Prostate gland (tissue), 2 donors: ENCODE data around the gene SEL1L3. TPM values are rescaled to one million over a fixed set of nuclear protein-coding genes. Genes with fewer than 3 reads are reported as not detected.

Experiments
- DNase-seq: peaks from one replicate; pipeline ENCODE4 v3.0.0-alpha.2; 2019; ENCODE audit warnings: low spot score
- H3K27ac ChIP-seq, 2 donors: fragments of 200-600 bp; sonication (generic); 2 replicates each; pipeline ENCODE4 v1.5.1; 2017 to 2019
- H3K27me3 ChIP-seq: fragments of 200-600 bp; sonication (generic); replicated peaks from 2 replicates; pipeline ENCODE4 v1.5.1; 2019; ENCODE audit not compliant: insufficient read depth
- H3K36me3 ChIP-seq, 2 donors: fragments of 200-600 bp; sonication (generic); 1 replicate in 1 of 2; 2 replicates in 1 of 2; pipeline versions ENCODE4 v1.5.1 to v1.8.1; 2017 to 2019
- H3K4me1 ChIP-seq: fragments of 200-600 bp; sonication (generic); replicated peaks from 2 replicates; pipeline ENCODE4 v1.5.1; 2019
- H3K4me3 ChIP-seq, 2 donors: fragments of 200-600 bp; sonication (generic); 2 replicates each; pipeline ENCODE4 v1.5.1; 2017 to 2019
- H3K9me3 ChIP-seq: fragments of 200-600 bp; sonication (generic); 2 replicates; pipeline ENCODE4 v1.5.1; 2017
- CTCF ChIP-seq, 4 experiments: fragments of 200-600 bp in 2 of 4; fragments of 450-650 bp in 2 of 4; sonication (generic) in 2 of 4; IDR thresholded peaks; 1 replicate in 3 of 4; 2 replicates in 1 of 4; pipeline ENCODE4 v1.5.1; 2016 to 2019; ENCODE audit warnings: antibody characterized with exemption in 4 of 4, mild to moderate bottlenecking in 2 of 4, moderate library complexity in 2 of 4
- POLR2A ChIP-seq: fragments of 450-650 bp; IDR thresholded peaks from one replicate; pipeline ENCODE4 v1.6.1; 2016; ENCODE audit warnings: antibody characterized with exemption, mild to moderate bottlenecking
- POLR2AphosphoS5 ChIP-seq: sonication (generic); formaldehyde crosslinking; IDR thresholded peaks from one replicate; pipeline ENCODE4 v1.6.1; 2017; ENCODE audit warnings: antibody characterized with exemption
- WGBS: methylation state at CpG from one replicate; pipeline ENCODE4 v1.1.5; 2018; 5-methylcytosine and 5-hydroxymethylcytosine counted together
- intact Hi-C: fragments of 100-400 bp; cut with DNase I; formaldehyde crosslinking; loops from one replicate; pipeline ENCODE4 v1.14.2; 2022
- small RNA-seq, 2 donors: library from RNA; depleted of rRNA; stranded (forward); fragments of <200 nt; gene quantifications; one replicate each; pipeline ENCODE3, GENCODE V24; 2016
- total RNA-seq, 2 donors: library from RNA; depleted of rRNA; stranded (reverse); fragments of >200 nt; gene quantifications; one replicate each; pipeline ENCODE4 v1.1.0, GENCODE V29; 2016

SEL1L3 gene
- total RNA-seq, 2 donors from 2014 or later, result 22.2 to 26.1 TPM

DNA sequence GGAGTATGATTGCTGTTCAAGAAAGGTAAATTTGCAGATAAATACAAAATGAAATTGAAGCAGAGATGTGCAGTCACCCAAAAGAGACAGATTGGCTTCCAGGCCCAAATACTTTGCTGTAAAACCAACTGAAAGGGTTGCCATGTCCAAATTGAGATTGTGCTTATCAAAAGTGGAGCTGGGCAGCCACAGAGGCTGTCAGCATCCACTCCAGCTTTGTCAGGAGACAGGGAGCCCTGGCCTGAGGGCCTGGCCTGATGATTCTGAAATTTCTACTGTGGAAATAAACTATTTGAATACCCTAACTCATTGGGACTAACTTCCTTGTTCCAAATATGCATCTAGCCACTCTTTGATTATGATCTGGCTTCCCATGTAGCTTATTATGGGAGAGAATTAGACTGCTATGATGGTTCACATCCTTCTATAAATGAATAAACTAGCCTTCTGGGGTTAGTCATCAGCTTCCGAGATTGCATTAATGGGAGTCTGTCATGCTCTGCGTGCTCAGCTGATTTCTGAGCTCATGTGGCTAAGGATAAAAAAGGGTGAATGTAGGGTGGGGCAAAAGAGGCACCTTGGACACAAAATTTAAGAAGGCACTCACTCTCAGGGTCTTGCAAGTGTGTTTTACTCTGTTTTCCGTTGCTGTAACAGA, 158.9 kb downstream of the SEL1L3 start:
- Histone ChIP-seq H3K27ac (no peak overlapping the region), H3K4me1 (no peaks in the 10 kb centered on the region), H3K9me3 (no peaks in the 10 kb centered on the region), H3K4me3 (no peak overlapping the region), H3K27me3 (no peaks in the 10 kb centered on the region), H3K36me3 (no peaks in the 10 kb centered on the region)
- TF ChIP-seq CTCF (IDR thresholded peaks at IDR 0.05), result no peak
- no peak for TF ChIP-seq POLR2AphosphoS5
- TF ChIP-seq POLR2A, result no peak
- intact Hi-C loops, result no loop called here
- DNase-seq, result no peak
- WGBS, result 67% methylated on average over 3 of the region's 3 CpGs

DNA sequence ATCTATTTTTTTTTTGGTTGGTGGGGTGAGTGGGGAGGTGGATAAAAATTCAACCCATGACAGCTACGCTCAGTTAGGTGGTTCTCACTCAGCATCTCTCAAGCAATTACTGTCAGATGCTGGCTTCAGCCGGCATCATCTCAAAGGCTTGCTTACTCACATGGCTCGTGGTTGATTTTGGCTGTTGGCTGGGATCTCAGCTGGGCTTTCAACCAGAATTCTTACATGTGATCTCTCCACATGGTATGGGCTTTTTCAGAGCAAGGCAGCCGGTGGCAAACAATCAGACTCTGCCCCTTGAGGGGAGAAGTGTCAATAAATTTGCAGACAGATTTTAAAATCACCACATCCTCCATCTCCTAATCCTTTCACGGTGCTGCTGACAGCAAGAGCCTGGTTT, 159.9 kb downstream of the SEL1L3 start:
- no peak overlapping the region for H3K27ac ChIP-seq
- DNase-seq, result no peak
- no peak overlapping the region for H3K4me3 ChIP-seq
- intact Hi-C loops, result no loop called here
- H3K9me3 ChIP-seq, result no peaks in the 10 kb centered on the region
- 21% methylated on average over 5 of the region's 5 CpGs for WGBS
- H3K36me3 ChIP-seq, result no peaks in the 10 kb centered on the region
- no peaks in the 10 kb centered on the region for H3K4me1 ChIP-seq
- no peaks in the 10 kb centered on the region for H3K27me3 ChIP-seq
- no peak for TF ChIP-seq CTCF (IDR thresholded peaks at IDR 0.05)
- TF ChIP-seq POLR2A, result no peak
- TF ChIP-seq POLR2AphosphoS5, result no peak

DNA sequence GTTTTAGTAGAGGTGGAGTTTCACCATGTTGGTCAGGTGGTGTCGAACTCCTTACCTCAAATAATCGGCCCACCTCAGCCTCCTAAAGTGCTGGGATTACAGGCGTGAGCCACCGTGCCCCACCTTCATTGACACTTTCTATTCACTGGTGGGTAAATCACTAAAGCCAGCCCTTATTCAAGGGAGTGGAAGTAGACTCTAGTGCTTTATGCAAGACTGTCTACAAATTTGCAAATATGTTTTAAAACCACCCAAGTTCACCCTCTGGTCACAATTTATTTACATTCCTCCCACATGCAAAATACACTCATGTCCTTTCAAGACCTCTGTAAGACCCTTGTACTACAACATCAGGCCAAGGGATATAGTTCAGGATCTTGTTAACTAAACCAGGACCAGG, 162.1 kb downstream of the SEL1L3 start:
- Histone ChIP-seq H3K4me3 (no peak overlapping the region), H3K4me1 (no peaks in the 10 kb centered on the region), H3K9me3 (no peaks in the 10 kb centered on the region), H3K27ac (no peak overlapping the region), H3K36me3 (no peaks in the 10 kb centered on the region), H3K27me3 (no peaks in the 10 kb centered on the region)
- 92% methylated on average over 4 of the region's 4 CpGs for whole genome bisulfite sequencing
- no peak for DNase-seq
- intact Hi-C loops, result no loop called here
- TF ChIP-seq CTCF (IDR thresholded peaks at IDR 0.05), result no peak
- TF ChIP-seq POLR2AphosphoS5, result no peak
- TF ChIP-seq POLR2A, result no peak

DNA sequence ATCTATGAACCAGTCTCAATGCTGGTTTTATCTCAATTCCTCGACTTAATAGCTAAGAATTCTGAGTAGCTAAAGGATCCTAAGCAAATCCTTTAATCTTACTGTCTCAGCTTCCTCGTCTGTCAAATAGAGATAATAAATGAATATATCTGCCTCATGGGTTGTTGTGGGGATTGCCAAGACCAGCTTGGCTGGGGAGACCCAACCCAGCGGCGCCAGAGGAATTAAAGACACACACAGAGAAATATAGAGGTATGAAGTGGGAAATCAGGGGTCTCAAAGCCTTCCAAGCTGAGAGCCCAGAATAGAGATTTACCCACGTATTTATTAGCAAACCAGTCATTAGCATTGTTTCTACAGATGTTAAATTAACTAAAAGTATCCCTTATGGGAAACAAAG, 165.3 kb downstream of the SEL1L3 start:
- H3K9me3 ChIP-seq, result no peaks in the 10 kb centered on the region
- DNase-seq, result no peak
- WGBS, result 89% methylated on average over 5 of the region's 5 CpGs

More for the DNA sequence above, 165.3 kb downstream of the SEL1L3 start:
- TF ChIP-seq POLR2A, result no peak
- TF ChIP-seq CTCF (IDR thresholded peaks at IDR 0.05), result no peak
- no peak overlapping the region for H3K27ac ChIP-seq
- intact Hi-C loops, result no loop called here
- no peaks in the 10 kb centered on the region for H3K36me3 ChIP-seq
- no peaks in the 10 kb centered on the region for H3K27me3 ChIP-seq
- no peaks in the 10 kb centered on the region for H3K4me1 ChIP-seq
- no peak overlapping the region for H3K4me3 ChIP-seq

Small RNA genes lying within 50 kb of the gene (small RNA-seq; reads per million reads assigned to genes)
- gene MTND4LP22, result 0 reads per million in 2 donors

Other genes with a start within 250 kb of the SEL1L3 start
- gene SLC34A2, start 207.1 kb downstream of the SEL1L3 start, total RNA-seq, result 1 to 10 TPM; 1.2 TPM
- 10 to 100 TPM; 34.7 to 35.7 TPM for gene SMIM20, start 51.2 kb upstream of the SEL1L3 start, total RNA-seq